WTC11 (cell line): ENCODE data around the gene MED12L. TPM values are rescaled to one million over a fixed set of nuclear protein-coding genes. Genes with fewer than 3 reads are reported as not detected.

Experiments
- ATAC-seq: fragments of 200-7000 bp; cut with Tn5 transposase; 2 replicates; pipeline ENCODE4 v1.10.0; 2021; ENCODE audit warnings: mild to moderate bottlenecking, moderate library complexity
- CTCF ChIA-PET: fragments of 300-600 bp; sonication (Branson Sonifier 250); formaldehyde crosslinking; loops from one replicate; lab custom pipeline; 2021; ENCODE audit warnings: antibody characterized with exemption; lab: Charles Lee
- POLR2A ChIA-PET: fragments of 350-600 bp; sonication (Branson Sonifier 250); formaldehyde crosslinking; loops from one replicate; lab custom pipeline; 2021; ENCODE audit warnings: antibody characterized with exemption; lab: Charles Lee
- DNase-seq: peaks from one replicate; pipeline ENCODE4 v3.0.0; 2021; ENCODE audit warnings: low spot score
- H3K27ac Mint-ChIP-seq: 2 replicates; pipeline ENCODE4 v1.8.0; 2021; ENCODE audit warnings: mixed read lengths
- H3K27me3 Mint-ChIP-seq: 2 replicates; pipeline ENCODE4 v1.8.0; 2021; ENCODE audit warnings: low read depth, mild to moderate bottlenecking, moderate library complexity, mixed read lengths
- H3K36me3 Mint-ChIP-seq: 2 replicates; pipeline ENCODE4 v1.8.0; 2021; ENCODE audit warnings: mixed read lengths
- H3K4me1 Mint-ChIP-seq: 2 replicates; pipeline ENCODE4 v1.8.0; 2022; ENCODE audit warnings: mixed read lengths
- H3K4me3 Mint-ChIP-seq: 2 replicates; pipeline ENCODE4 v1.8.0; 2021; ENCODE audit warnings: mild to moderate bottlenecking, moderate library complexity, mixed read lengths
- H3K9me3 Mint-ChIP-seq: 2 replicates; pipeline ENCODE4 v1.8.0; 2021; ENCODE audit warnings: mixed read lengths
- AR ChIP-seq: fragments of 250-450 bp; sonication (Bioruptor Pico); IDR thresholded peaks from 2 replicates; pipeline ENCODE4 v1.9.0; 2021; ENCODE audit warnings: mild to moderate bottlenecking
- ATF2 ChIP-seq: sonication (generic); formaldehyde crosslinking; IDR thresholded peaks from 2 replicates; pipeline ENCODE4 v1.8.1; 2022; ENCODE audit warnings: low read depth, missing genetic modification reagents, borderline replicate concordance
- CREB1 ChIP-seq: sonication (generic); formaldehyde crosslinking; IDR thresholded peaks from 2 replicates; pipeline ENCODE4 v1.8.0; 2023; ENCODE audit warnings: mild to moderate bottlenecking, missing genetic modification reagents
- CREM ChIP-seq: sonication (generic); formaldehyde crosslinking; IDR thresholded peaks from 2 replicates; pipeline ENCODE4 v1.8.1; 2022; ENCODE audit warnings: mild to moderate bottlenecking, missing genetic modification reagents, moderate library complexity
- CTCF ChIP-seq: fragments of 200-600 bp; IDR thresholded peaks from 2 replicates; pipeline ENCODE4 v1.8.0; 2022; ENCODE audit warnings: antibody characterized with exemption
- EMX1 ChIP-seq: fragments of 250-450 bp; sonication (Bioruptor Pico); IDR thresholded peaks from 2 replicates; pipeline ENCODE4 v1.8.0; 2021; ENCODE audit warnings: mild to moderate bottlenecking
- ETV6 ChIP-seq: sonication (generic); formaldehyde crosslinking; IDR thresholded peaks from 2 replicates; pipeline ENCODE4 v1.8.1; 2022; ENCODE audit warnings: mild to moderate bottlenecking, missing genetic modification reagents
- FOXK1 ChIP-seq: sonication (generic); formaldehyde crosslinking; IDR thresholded peaks from 2 replicates; pipeline ENCODE4 v1.8.0; 2022; ENCODE audit warnings: mild to moderate bottlenecking, moderate library complexity, missing genetic modification reagents
- GRHL2 ChIP-seq: fragments of 250-450 bp; sonication (Bioruptor Pico); IDR thresholded peaks from 2 replicates; pipeline ENCODE4 v1.8.0; 2022; ENCODE audit warnings: mild to moderate bottlenecking, moderate library complexity; ENCODE audit not compliant: insufficient replicate concordance, severe bottlenecking
- GTF2I ChIP-seq: fragments of 250-450 bp; sonication (Bioruptor Pico); conservative IDR thresholded peaks from 2 replicates; pipeline ENCODE4 v1.4.0; 2021; ENCODE audit warnings: mild to moderate bottlenecking
- HMGA2 ChIP-seq: fragments of 250-450 bp; sonication (Bioruptor Pico); IDR thresholded peaks from 2 replicates; pipeline ENCODE4 v1.4.0; 2021; ENCODE audit warnings: mild to moderate bottlenecking, moderate library complexity
- IRF2 ChIP-seq: sonication (generic); formaldehyde crosslinking; IDR thresholded peaks from 2 replicates; pipeline ENCODE4 v1.8.0; 2022; ENCODE audit warnings: low read depth, missing genetic modification reagents, borderline replicate concordance
- MYBL2 ChIP-seq: sonication (generic); formaldehyde crosslinking; IDR thresholded peaks from 2 replicates; pipeline ENCODE4 v1.8.1; 2023; ENCODE audit warnings: mild to moderate bottlenecking, moderate library complexity, missing genetic modification reagents
- NFYB ChIP-seq: sonication (generic); formaldehyde crosslinking; conservative IDR thresholded peaks from 2 replicates; pipeline ENCODE4 v1.8.0; 2022; ENCODE audit warnings: low read depth, missing genetic modification reagents
- RELA ChIP-seq: sonication (generic); formaldehyde crosslinking; IDR thresholded peaks from 2 replicates; pipeline ENCODE4 v1.8.1; 2022; ENCODE audit warnings: missing genetic modification reagents, mild to moderate bottlenecking, borderline replicate concordance
- RORB ChIP-seq: fragments of 250-450 bp; sonication (Bioruptor Pico); IDR thresholded peaks from 2 replicates; pipeline ENCODE4 v1.9.0; 2021; ENCODE audit warnings: mild to moderate bottlenecking
- SMAD4 ChIP-seq: sonication (generic); formaldehyde crosslinking; IDR thresholded peaks from 2 replicates; pipeline ENCODE4 v1.8.0; 2022; ENCODE audit warnings: mild to moderate bottlenecking, missing genetic modification reagents
- USF2 ChIP-seq: sonication (generic); formaldehyde crosslinking; IDR thresholded peaks from 2 replicates; pipeline ENCODE4 v1.8.1; 2023; ENCODE audit warnings: mild to moderate bottlenecking, missing genetic modification reagents, moderate library complexity
- ZBTB21 ChIP-seq: sonication (generic); formaldehyde crosslinking; IDR thresholded peaks from 2 replicates; pipeline ENCODE4 v1.8.1; 2023; ENCODE audit warnings: mild to moderate bottlenecking, missing genetic modification reagents, borderline replicate concordance
- ZNF138 ChIP-seq: sonication (generic); formaldehyde crosslinking; conservative IDR thresholded peaks from 2 replicates; pipeline ENCODE4 v1.8.1; 2022; ENCODE audit warnings: mild to moderate bottlenecking, moderate library complexity, missing genetic modification reagents
- ZNF317 ChIP-seq: sonication (generic); formaldehyde crosslinking; IDR thresholded peaks from 2 replicates; pipeline ENCODE4 v1.8.1; 2023; ENCODE audit warnings: low read depth, mild to moderate bottlenecking, moderate library complexity, missing genetic modification reagents, borderline replicate concordance
- ZNF425 ChIP-seq: fragments of 250-450 bp; sonication (Bioruptor Pico); conservative IDR thresholded peaks from 2 replicates; pipeline ENCODE4 v1.9.0; 2021; ENCODE audit warnings: mild to moderate bottlenecking
- ZNF671 ChIP-seq: fragments of 250-450 bp; sonication (Bioruptor Pico); IDR thresholded peaks from 2 replicates; pipeline ENCODE4 v1.8.0; 2021; ENCODE audit warnings: mild to moderate bottlenecking
- ZSCAN18 ChIP-seq: fragments of 250-450 bp; sonication (Bioruptor Pico); IDR thresholded peaks from 2 replicates; pipeline ENCODE4 v2.1.2; 2022; ENCODE audit warnings: mild to moderate bottlenecking, moderate library complexity
- total RNA-seq: library from RNA; stranded (reverse); gene quantifications from 3 replicates; pipeline ENCODE4 v1.2.3, GENCODE V29; 2021

The MED12L gene
- total RNA-seq, 1 experiment from 2014 or later: 27.4 TPM

GRCh38 chr3:151480492-151480891 lies 395.0 kb downstream of the MED12L start:
- DNase-seq (no peak), ATAC-seq (no peak)
- TF ChIP-seq ATF2 (CRISPR knock-in tag) (no peak), AR (CRISPR knock-in tag) (no peak), ZBTB21 (CRISPR knock-in tag) (no peak), SMAD4 (CRISPR knock-in tag) (no peak), MYBL2 (CRISPR knock-in tag) (no peak), HMGA2 (CRISPR knock-in tag) (no peak), ZNF317 (CRISPR knock-in tag) (no peak), ZSCAN18 (CRISPR knock-in tag) (no peak), NFYB (no peak), GTF2I (CRISPR knock-in tag) (no peak), EMX1 (no peak), ZNF671 (CRISPR knock-in tag) (no peak), CREM (no peak), ZNF425 (CRISPR knock-in tag) (no peak), ZNF138 (CRISPR knock-in tag) (no peak), RELA (CRISPR knock-in tag) (no peak), CREB1 (CRISPR knock-in tag) (no peak), GRHL2 (CRISPR knock-in tag) (no peak), ETV6 (CRISPR knock-in tag) (no peak)
- Mint-ChIP-seq H3K27me3 (no peaks in the 10 kb centered on the region; the same call in 1 of the 2 replicates), H3K4me3 (no peak overlapping the region), H3K36me3 (no peaks in the 10 kb centered on the region), H3K9me3 (peaks cover 7% of the 10 kb centered on the region; the same call in 1 of the 2 replicates), H3K27ac (no peak overlapping the region), H3K4me1 (peaks cover 19% of the 10 kb centered on the region)
- ChIA-PET CTCF (interaction anchor here (0.7 kb wide), 1 partner anchor 45 kb away, joined by 4 read pairs; no protein-coding TSS in a partner anchor), POLR2A (no interaction called here)

- TF ChIP-seq IRF2 (CRISPR knock-in tag) (no peak), NFYB (no peak), RORB (CRISPR knock-in tag) (no peak), USF2 (CRISPR knock-in tag) (no peak), CTCF (no peak), FOXK1 (CRISPR knock-in tag) (no peak), ETV6 (CRISPR knock-in tag) (no peak)
- H3K27ac Mint-ChIP-seq: no peak overlapping the region
- no peak overlapping the region for H3K4me3 Mint-ChIP-seq
- no peaks in the 10 kb centered on the region for H3K36me3 Mint-ChIP-seq
- ATAC-seq: no peak
- ChIA-PET CTCF (interaction anchor here (1.3 kb wide), 1 partner anchor 10 kb away, joined by 4 read pairs; no protein-coding TSS in a partner anchor), POLR2A (no interaction called here)
- H3K27me3 Mint-ChIP-seq: no peaks in the 10 kb centered on the region; the same call in 1 of the 2 replicates
- peaks cover 2% of the 10 kb centered on the region for H3K4me1 Mint-ChIP-seq
- DNase-seq: no peak
- H3K9me3 Mint-ChIP-seq: peaks cover 11% of the 10 kb centered on the region; the same call in 1 of the 2 replicates
Measured at GRCh38 chr3:151483488-151483887, 398.0 kb downstream of the MED12L start.
